ENCODE data around the gene LIPM.

DNA sequence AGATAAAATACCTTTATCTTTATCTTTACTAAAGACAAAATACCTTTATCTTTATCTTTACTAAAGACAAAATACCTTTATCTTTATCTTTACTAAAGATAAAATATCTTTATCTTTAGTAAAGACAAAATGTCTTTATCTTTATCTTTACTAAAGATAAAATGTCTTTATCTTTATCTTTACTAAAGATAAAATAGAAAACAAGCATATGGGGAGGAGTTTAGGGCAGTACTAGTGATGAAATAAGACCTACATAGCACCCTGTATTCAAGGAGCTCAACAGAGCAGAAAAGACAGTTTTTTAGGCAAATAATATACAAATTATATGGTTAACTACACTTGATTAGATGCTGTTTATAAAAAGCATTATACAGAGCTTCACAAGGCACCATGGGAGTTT is 29.8 kb downstream of the LIPM start:
- no peak for TF ChIP-seq CTCF (optimal IDR thresholded peaks at IDR 0.05 in 1 of 3, IDR thresholded peaks at IDR 0.05 in 1 of 3, conservative IDR thresholded peaks at IDR 0.05 in 1 of 3; ENCODE audit: extremely low read depth in 1 of 3, insufficient read depth in 2 of 3, low read length in 3 of 3)
- no peak for TF ChIP-seq EZH2 (IDR thresholded peaks at IDR 0.05; ENCODE audit: low read length)

Measured in keratinocyte (primary cell).